Left kidney (tissue), 2 donors: ENCODE results near the gene XPC. TPM values are rescaled to one million over a fixed set of nuclear protein-coding genes. Genes with fewer than 3 reads are reported as not detected.

Experiments
- DNase-seq: peaks from one replicate; pipeline ENCODE4 v3.0.0-alpha.2; 2013
- polyA plus RNA-seq: library from polyadenylated mRNA; unstranded; fragments of 120-200 nt; gene quantifications from one replicate; pipeline ENCODE4 v1.2.1, GENCODE V29; 2013; ENCODE audit not compliant: insufficient read length

XPC gene
- polyA plus RNA-seq, 1 donor = 57.9 TPM

- DNase-seq = no peak
Measured at GRCh38 chr3:14208977-14209394, 30.6 kb upstream of the XPC start.

- DNase-seq = no peak
Measured at GRCh38 chr3:14208168-14208567, 29.8 kb upstream of the XPC start.

GRCh38 chr3:14206548-14207177 is 28.3 kb upstream of the XPC start:
- DNase-seq = no peak

GRCh38 chr3:14204515-14205284 is 26.3 kb upstream of the XPC start:
- DNase-seq = no peak

GRCh38 chr3:14203521-14204079 is 25.2 kb upstream of the XPC start:
- DNase-seq = peak; percentile 72

GRCh38 chr3:14202874-14203520 is 24.6 kb upstream of the XPC start:
- no peak for DNase-seq

GRCh38 chr3:14201940-14202684 is 23.7 kb upstream of the XPC start:
- no peak for DNase-seq

GRCh38 chr3:14200841-14201240 is 22.4 kb upstream of the XPC start:
- DNase-seq = no peak

- DNase-seq = no peak
Measured at GRCh38 chr3:14200276-14200675, 21.9 kb upstream of the XPC start.

GRCh38 chr3:14199641-14200040 is 21.2 kb upstream of the XPC start:
- no peak for DNase-seq

GRCh38 chr3:14194865-14195264 is 16.5 kb upstream of the XPC start:
- no peak for DNase-seq

GRCh38 chr3:14188041-14188754 is 9.8 kb upstream of the XPC start:
- DNase-seq = no peak

- no peak for DNase-seq
Measured at GRCh38 chr3:14186854-14187458, 8.6 kb upstream of the XPC start.

GRCh38 chr3:14183015-14183577 is 4.7 kb upstream of the XPC start:
- no peak for DNase-seq

GRCh38 chr3:14181253-14181652 is 2.9 kb upstream of the XPC start:
- no peak for DNase-seq

GRCh38 chr3:14179795-14180194 is 1.4 kb upstream of the XPC start:
- no peak for DNase-seq

- no peak for DNase-seq
Measured at GRCh38 chr3:14179114-14179465, 689 bp upstream of the XPC start.

GRCh38 chr3:14177580-14178246 is 688 bp downstream of the XPC start:
- peak; percentile 31 for DNase-seq

GRCh38 chr3:14175383-14176037 is 2.9 kb downstream of the XPC start:
- DNase-seq = no peak

GRCh38 chr3:14174483-14174882 is 3.9 kb downstream of the XPC start:
- no peak for DNase-seq
